K562 (cell line): Measurements from ENCODE around the gene GARIN5B. TPM values are rescaled to one million over a fixed set of nuclear protein-coding genes. Genes with fewer than 3 reads are reported as not detected.

ENCODE experiments used
- ATAC-seq: fragments of 200-7000 bp; cut with Tn5 transposase; 3 replicates; pipeline ENCODE4 v1.9.1; 2020; ENCODE audit warnings: moderate library complexity
- BruUV-seq: library from RNA; stranded (reverse); fragments of 400-500 nt; replicated peaks from 2 replicates; lab custom pipeline; 2021; lab: Mats Ljungman, UMichigan
- CTCF ChIA-PET: fragments of 300-600 bp; formaldehyde crosslinking; extraction: SDS; loops from one replicate; lab custom pipeline; 2021; ENCODE audit warnings: low intra/inter-chr PET ratio; lab: Yijun Ruan, JAX
- POLR2A ChIA-PET: fragments of 300-600, 350-650 bp; sonication (Branson Sonifier 250); formaldehyde crosslinking; extraction: SDS; loops from one replicate; lab custom pipeline; 2021; ENCODE audit warnings: antibody characterized with exemption, inconsistent platforms; lab: Yijun Ruan, JAX
- DNase-seq, 4 experiments: peaks; one replicate each; pipeline versions ENCODE4 v3.0.0 to v3.0.0-alpha.2; 2011 to 2018; ENCODE audit warnings: low spot score in 3 of 4, mixed read lengths in 3 of 4; ENCODE audit errors: extremely low read depth in 1 of 4
- FAIRE-seq: peaks from 2 replicates; lab custom pipeline; 2011; peaks lifted over from hg19 to GRCh38; lab: Jason Lieb, UNC
- H2AFZ ChIP-seq: 2 replicates; pipeline ENCODE4 v1.6.0; 2011; ENCODE audit warnings: low read depth, low read length, control low read depth, inconsistent platforms
- H3K27ac ChIP-seq: fragments of 200-600 bp; 3 replicates; pipeline ENCODE4 v1.8.0; 2011; ENCODE audit warnings: low read depth, mild to moderate bottlenecking, control low read depth, inconsistent platforms, low read length, moderate library complexity, mixed read lengths; ENCODE audit errors: extremely low read depth
- H3K27me3 ChIP-seq, 2 experiments: fragments of 300-600 bp in 1 of 2; 2 replicates in 1 of 2; 3 replicates in 1 of 2; pipeline versions ENCODE4 v1.6.0 to v1.8.0; 2011; ENCODE audit warnings: inconsistent platforms in 2 of 2, low read length in 2 of 2, mild to moderate bottlenecking in 1 of 2, mixed read lengths in 1 of 2, moderate library complexity in 1 of 2; ENCODE audit not compliant: control insufficient read depth in 2 of 2, insufficient read depth in 2 of 2
- H3K36me3 ChIP-seq: fragments of 300-600 bp; 3 replicates; pipeline ENCODE4 v1.8.0; 2011; ENCODE audit warnings: mild to moderate bottlenecking, low read length, inconsistent platforms; ENCODE audit not compliant: control insufficient read depth, insufficient read depth
- H3K4me1 ChIP-seq, 2 experiments: fragments of 200-600 bp in 1 of 2; replicated peaks in 1 of 2; 2 replicates in 1 of 2; 3 replicates in 1 of 2; pipeline versions ENCODE4 v1.5.1 to v1.8.0; 2011; ENCODE audit warnings: inconsistent platforms in 2 of 2, low read length in 2 of 2, mild to moderate bottlenecking in 1 of 2, mixed read lengths in 1 of 2, moderate library complexity in 1 of 2; ENCODE audit not compliant: control insufficient read depth in 2 of 2, insufficient read depth in 2 of 2
- H3K4me2 ChIP-seq: 2 replicates; pipeline ENCODE4 v1.6.1; 2011; ENCODE audit warnings: low read length, control low read depth, inconsistent platforms, mixed read lengths; ENCODE audit not compliant: insufficient read depth
- H3K4me3 ChIP-seq: fragments of 200-600 bp; sonication (generic), shearing (Covaris generic); 2 replicates; pipeline ENCODE4 v1.5.1; 2016; ENCODE audit warnings: control low read depth, inconsistent platforms
- H3K79me2 ChIP-seq: fragments of 200-600 bp; 3 replicates; pipeline ENCODE4 v1.8.0; 2011; ENCODE audit warnings: low read length, inconsistent platforms; ENCODE audit not compliant: control insufficient read depth, insufficient read depth
- H3K9ac ChIP-seq, 2 experiments: 2 replicates each; pipeline versions ENCODE4 v1.6.0 to v1.6.1; 2011; ENCODE audit warnings: low read depth in 2 of 2, low read length in 2 of 2, control low read depth in 1 of 2, inconsistent platforms in 1 of 2, mild to moderate bottlenecking in 1 of 2, mixed read lengths in 1 of 2; ENCODE audit not compliant: insufficient read depth in 1 of 2
- H3K9me1 ChIP-seq: one replicate; pipeline ENCODE4 v1.6.0; 2011; ENCODE audit warnings: inconsistent platforms, mild to moderate bottlenecking, low read length, moderate library complexity; ENCODE audit not compliant: control insufficient read depth, insufficient read depth
- H3K9me3 ChIP-seq: replicated peaks from 2 replicates; pipeline ENCODE4 v1.5.1; 2011; ENCODE audit warnings: low read depth, low read length, inconsistent platforms; ENCODE audit not compliant: control insufficient read depth, insufficient read depth
- H4K20me1 ChIP-seq: replicated peaks from 2 replicates; pipeline ENCODE4 v1.6.1; 2011; ENCODE audit warnings: low read length, inconsistent platforms, mixed read lengths; ENCODE audit not compliant: control insufficient read depth, insufficient read depth
- HDAC6 ChIP-seq: IDR thresholded peaks from 2 replicates; pipeline ENCODE4 v1.6.1; 2012; ENCODE audit warnings: low read depth, mild to moderate bottlenecking, control low read depth, inconsistent platforms, low read length, moderate library complexity
- ILF3 ChIP-seq: fragments of 450-650 bp; IDR thresholded peaks from 2 replicates; pipeline ENCODE4 v1.6.1; 2018; ENCODE audit warnings: antibody characterized with exemption, mild to moderate bottlenecking, moderate library complexity, borderline replicate concordance
- MAFK ChIP-seq: IDR thresholded peaks from 2 replicates; pipeline ENCODE4 v1.6.1; 2011; ENCODE audit warnings: low read length, improper control_type of control experiment
- MAZ ChIP-seq, 2 experiments: fragments of 450-650 bp in 1 of 2; sonication (generic) in 1 of 2; formaldehyde crosslinking; IDR thresholded peaks in 1 of 2; conservative IDR thresholded peaks in 1 of 2; 2 replicates each; pipeline versions ENCODE4 v1.4.0 to v1.5.0; 2020; ENCODE audit warnings: mild to moderate bottlenecking in 1 of 2, missing genetic modification reagents in 1 of 2
- PRMT5 ChIP-seq: sonication (generic); formaldehyde crosslinking; IDR thresholded peaks from 2 replicates; pipeline ENCODE4 v1.5.0; 2020; ENCODE audit warnings: missing genetic modification reagents
- ZNF124 ChIP-seq: sonication (generic); formaldehyde crosslinking; IDR thresholded peaks from 2 replicates; pipeline ENCODE4 v1.8.1; 2022; ENCODE audit warnings: missing genetic modification reagents
- WGBS: fragments of 100-300 bp; shearing (Covaris generic); methylation state at CpG from one replicate; pipeline ENCODE4 v1.1.6; 2016; ENCODE audit warnings: low coverage, mixed read lengths; ENCODE audit not compliant: insufficient coverage; ENCODE audit errors: missing lambda C conversion rate; 5-methylcytosine and 5-hydroxymethylcytosine counted together
- in situ Hi-C: fragments of 300-500 bp; cut with MboI; formaldehyde crosslinking; loops from 4 replicates; pipeline ENCODE4 v1.15.0; 2018; ENCODE audit warnings: inconsistent platforms, mixed read lengths
- intact Hi-C: fragments of 100-400 bp; cut with micrococcal nuclease; formaldehyde crosslinking; loops from 2 replicates; pipeline ENCODE4 v1.14.2; 2022
- polyA plus RNA-seq, 8 experiments: library from polyadenylated mRNA; depleted of rRNA in 4 of 8; stranded (reverse) in 5 of 8; unstranded in 3 of 8; fragments of >200 nt; fragmentation: Nextera tagmentation in 2 of 8; fragmentation: Illumina TruSeq in 1 of 8; extraction: Ambion mirVana in 2 of 8; extraction: Trizol in 1 of 8; gene quantifications; 2 replicates each; pipeline versions ENCODE4 v1.2.1 to v1.2.3, GENCODE V29; 2011 to 2014; ENCODE audit warnings: inconsistent platforms in 1 of 8, missing spikeins in 1 of 8
- total RNA-seq, 7 experiments: library from RNA; depleted of rRNA in 6 of 7; stranded (reverse); fragments of >200 nt in 6 of 7; fragmentation: Illumina TruSeq in 2 of 7; extraction: Trizol in 2 of 7; gene quantifications; 2 replicates each; pipeline versions ENCODE4 v1.2.1 to v1.2.3, GENCODE V29; 2011 to 2021; ENCODE audit warnings: low replicate concordance in 1 of 7
- TF ChIP-seq, protein P1 (sequence below): sonication (generic); formaldehyde crosslinking; IDR thresholded peaks from 2 replicates; pipeline ENCODE4 v1.8.0; 2022; ENCODE audit warnings: mild to moderate bottlenecking, missing genetic modification reagents
- TF ChIP-seq, protein P2 (sequence below): fragments of 450-650 bp; formaldehyde crosslinking; IDR thresholded peaks from 2 replicates; pipeline ENCODE4 v1.4.0; 2020; ENCODE audit warnings: mild to moderate bottlenecking
- TF ChIP-seq, protein P3 (sequence below): sonication (generic); formaldehyde crosslinking; IDR thresholded peaks from 2 replicates; pipeline ENCODE4 v1.4.0; 2020; ENCODE audit warnings: mild to moderate bottlenecking, missing genetic modification reagents
- TF ChIP-seq, protein P4 (sequence below): fragments of 200-800 bp; sonication (Bioruptor generic); IDR thresholded peaks from 2 replicates; pipeline ENCODE4 v1.6.1; 2016; ENCODE audit warnings: missing genetic modification characterization, missing compliant biosample characterization

Gene GARIN5B
- total and polyA plus RNA-seq, 9 of the 15 experiments (the other 6 are each of a cell fraction or from before 2014, with no cell fraction given): not detected

DNA sequence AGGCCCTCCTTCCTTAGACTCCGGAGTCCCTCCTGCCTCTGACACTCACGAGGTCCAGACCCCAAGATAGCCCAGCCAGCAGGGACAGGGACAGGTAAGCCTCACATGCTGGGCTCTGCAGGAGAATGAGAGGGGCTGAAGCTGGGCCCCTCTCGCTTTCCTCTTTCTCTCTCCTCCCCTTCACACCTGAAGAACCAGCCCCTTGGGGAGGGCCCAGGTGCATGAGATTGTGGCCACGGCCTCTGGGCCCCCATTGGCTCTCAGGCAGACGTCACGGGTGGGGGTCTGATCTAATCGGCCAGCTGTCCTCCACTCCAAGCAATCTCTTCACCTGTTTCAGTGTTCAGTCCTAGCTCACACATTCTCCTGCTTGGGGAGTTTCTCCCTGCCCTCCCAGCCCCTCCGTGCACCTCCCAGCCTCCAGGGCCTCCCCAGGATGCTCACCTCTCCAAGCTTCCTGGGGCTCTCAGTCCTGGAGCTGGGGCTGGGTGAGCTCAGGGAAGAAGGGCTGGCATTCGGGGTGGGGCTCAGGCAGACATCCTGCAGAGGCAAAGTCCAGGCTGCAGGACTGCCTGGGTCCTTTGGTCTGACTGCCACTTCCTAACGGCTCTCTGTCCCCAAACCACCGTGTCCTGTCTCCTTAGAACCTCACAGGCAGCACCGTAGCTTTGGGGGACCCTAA lies 40.7 kb downstream of the GARIN5B start:
- in situ Hi-C loops (no loop called here), intact Hi-C loops (no loop called here)
- WGBS: 46% methylated on average over 8 of the region's 12 CpGs
- no peak for TF ChIP-seq PRMT5
- no peak for TF ChIP-seq MAZ (CRISPR knock-in tag; conservative IDR thresholded peaks at IDR 0.05 in 1 of 2, IDR thresholded peaks at IDR 0.05 in 1 of 2)
- no peak for TF ChIP-seq HDAC6
- TF ChIP-seq ILF3: no peak
- TF ChIP-seq, protein P1, sequence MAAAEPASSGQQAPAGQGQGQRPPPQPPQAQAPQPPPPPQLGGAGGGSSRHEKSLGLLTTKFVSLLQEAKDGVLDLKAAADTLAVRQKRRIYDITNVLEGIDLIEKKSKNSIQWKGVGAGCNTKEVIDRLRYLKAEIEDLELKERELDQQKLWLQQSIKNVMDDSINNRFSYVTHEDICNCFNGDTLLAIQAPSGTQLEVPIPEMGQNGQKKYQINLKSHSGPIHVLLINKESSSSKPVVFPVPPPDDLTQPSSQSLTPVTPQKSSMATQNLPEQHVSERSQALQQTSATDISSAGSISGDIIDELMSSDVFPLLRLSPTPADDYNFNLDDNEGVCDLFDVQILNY (CRISPR knock-in tag): no peak
- TF ChIP-seq, protein P2, sequence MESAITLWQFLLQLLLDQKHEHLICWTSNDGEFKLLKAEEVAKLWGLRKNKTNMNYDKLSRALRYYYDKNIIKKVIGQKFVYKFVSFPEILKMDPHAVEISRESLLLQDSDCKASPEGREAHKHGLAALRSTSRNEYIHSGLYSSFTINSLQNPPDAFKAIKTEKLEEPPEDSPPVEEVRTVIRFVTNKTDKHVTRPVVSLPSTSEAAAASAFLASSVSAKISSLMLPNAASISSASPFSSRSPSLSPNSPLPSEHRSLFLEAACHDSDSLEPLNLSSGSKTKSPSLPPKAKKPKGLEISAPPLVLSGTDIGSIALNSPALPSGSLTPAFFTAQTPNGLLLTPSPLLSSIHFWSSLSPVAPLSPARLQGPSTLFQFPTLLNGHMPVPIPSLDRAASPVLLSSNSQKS (CRISPR knock-in tag): no peak
- TF ChIP-seq, protein P3, sequence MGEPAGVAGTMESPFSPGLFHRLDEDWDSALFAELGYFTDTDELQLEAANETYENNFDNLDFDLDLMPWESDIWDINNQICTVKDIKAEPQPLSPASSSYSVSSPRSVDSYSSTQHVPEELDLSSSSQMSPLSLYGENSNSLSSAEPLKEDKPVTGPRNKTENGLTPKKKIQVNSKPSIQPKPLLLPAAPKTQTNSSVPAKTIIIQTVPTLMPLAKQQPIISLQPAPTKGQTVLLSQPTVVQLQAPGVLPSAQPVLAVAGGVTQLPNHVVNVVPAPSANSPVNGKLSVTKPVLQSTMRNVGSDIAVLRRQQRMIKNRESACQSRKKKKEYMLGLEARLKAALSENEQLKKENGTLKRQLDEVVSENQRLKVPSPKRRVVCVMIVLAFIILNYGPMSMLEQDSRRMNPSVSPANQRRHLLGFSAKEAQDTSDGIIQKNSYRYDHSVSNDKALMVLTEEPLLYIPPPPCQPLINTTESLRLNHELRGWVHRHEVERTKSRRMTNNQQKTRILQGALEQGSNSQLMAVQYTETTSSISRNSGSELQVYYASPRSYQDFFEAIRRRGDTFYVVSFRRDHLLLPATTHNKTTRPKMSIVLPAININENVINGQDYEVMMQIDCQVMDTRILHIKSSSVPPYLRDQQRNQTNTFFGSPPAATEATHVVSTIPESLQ: no peak
- no peak for TF ChIP-seq MAFK
- TF ChIP-seq, protein P4, sequence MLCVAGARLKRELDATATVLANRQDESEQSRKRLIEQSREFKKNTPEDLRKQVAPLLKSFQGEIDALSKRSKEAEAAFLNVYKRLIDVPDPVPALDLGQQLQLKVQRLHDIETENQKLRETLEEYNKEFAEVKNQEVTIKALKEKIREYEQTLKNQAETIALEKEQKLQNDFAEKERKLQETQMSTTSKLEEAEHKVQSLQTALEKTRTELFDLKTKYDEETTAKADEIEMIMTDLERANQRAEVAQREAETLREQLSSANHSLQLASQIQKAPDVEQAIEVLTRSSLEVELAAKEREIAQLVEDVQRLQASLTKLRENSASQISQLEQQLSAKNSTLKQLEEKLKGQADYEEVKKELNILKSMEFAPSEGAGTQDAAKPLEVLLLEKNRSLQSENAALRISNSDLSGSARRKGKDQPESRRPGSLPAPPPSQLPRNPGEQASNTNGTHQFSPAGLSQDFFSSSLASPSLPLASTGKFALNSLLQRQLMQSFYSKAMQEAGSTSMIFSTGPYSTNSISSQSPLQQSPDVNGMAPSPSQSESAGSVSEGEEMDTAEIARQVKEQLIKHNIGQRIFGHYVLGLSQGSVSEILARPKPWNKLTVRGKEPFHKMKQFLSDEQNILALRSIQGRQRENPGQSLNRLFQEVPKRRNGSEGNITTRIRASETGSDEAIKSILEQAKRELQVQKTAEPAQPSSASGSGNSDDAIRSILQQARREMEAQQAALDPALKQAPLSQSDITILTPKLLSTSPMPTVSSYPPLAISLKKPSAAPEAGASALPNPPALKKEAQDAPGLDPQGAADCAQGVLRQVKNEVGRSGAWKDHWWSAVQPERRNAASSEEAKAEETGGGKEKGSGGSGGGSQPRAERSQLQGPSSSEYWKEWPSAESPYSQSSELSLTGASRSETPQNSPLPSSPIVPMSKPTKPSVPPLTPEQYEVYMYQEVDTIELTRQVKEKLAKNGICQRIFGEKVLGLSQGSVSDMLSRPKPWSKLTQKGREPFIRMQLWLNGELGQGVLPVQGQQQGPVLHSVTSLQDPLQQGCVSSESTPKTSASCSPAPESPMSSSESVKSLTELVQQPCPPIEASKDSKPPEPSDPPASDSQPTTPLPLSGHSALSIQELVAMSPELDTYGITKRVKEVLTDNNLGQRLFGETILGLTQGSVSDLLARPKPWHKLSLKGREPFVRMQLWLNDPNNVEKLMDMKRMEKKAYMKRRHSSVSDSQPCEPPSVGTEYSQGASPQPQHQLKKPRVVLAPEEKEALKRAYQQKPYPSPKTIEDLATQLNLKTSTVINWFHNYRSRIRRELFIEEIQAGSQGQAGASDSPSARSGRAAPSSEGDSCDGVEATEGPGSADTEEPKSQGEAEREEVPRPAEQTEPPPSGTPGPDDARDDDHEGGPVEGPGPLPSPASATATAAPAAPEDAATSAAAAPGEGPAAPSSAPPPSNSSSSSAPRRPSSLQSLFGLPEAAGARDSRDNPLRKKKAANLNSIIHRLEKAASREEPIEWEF: no peak
- no peak for TF ChIP-seq ZNF124
- BruUV-seq: no TSS peak
- peak overlapping the region in 1 of 2 experiments; percentile 79; a peak in 2 of 4 replicates for H3K9ac ChIP-seq
- H3K4me1 ChIP-seq: peaks cover 8 to 47% of the 10 kb centered on the region in 2 experiments; a peak in 4 of 5 replicates
- H3K4me3 ChIP-seq: no peak overlapping the region
- ChIA-PET POLR2A (interaction anchor here (0.7 to 2.0 kb wide), 8 partner anchors 9 to 85 kb away, joined by 3 to 14 read pairs (median 4); partner anchors contain the start of genes KMT5C and UBE2S), CTCF (no interaction called here)
- ATAC-seq: no peak
- no peak for FAIRE-seq
- H3K79me2 ChIP-seq: no peaks in the 10 kb centered on the region
- no peaks in the 10 kb centered on the region for H3K9me1 ChIP-seq
- H4K20me1 ChIP-seq: no peaks in the 10 kb centered on the region
- no peak overlapping the region for H3K4me2 ChIP-seq
- H2AFZ ChIP-seq: no peak overlapping the region
- no peaks in the 10 kb centered on the region for H3K36me3 ChIP-seq
- H3K27ac ChIP-seq: no peak overlapping the region
- no peaks in the 10 kb centered on the region for H3K9me3 ChIP-seq
- H3K27me3 ChIP-seq: no peaks in the 10 kb centered on the region
- no peak for DNase-seq
